Kidney capillary endothelial cell (primary cell): ENCODE measurements around the gene MED16.

Experiments used
- DNase-seq: peaks from one replicate; pipeline ENCODE4 v3.0.0-alpha.2; 2018; ENCODE audit warnings: low spot score

MED16 gene

GRCh38 chr19:928471-929202 is 35.6 kb upstream of the MED16 start:
- DNase-seq: no peak

GRCh38 chr19:927780-928401 is 34.9 kb upstream of the MED16 start:
- no peak for DNase-seq

- DNase-seq: no peak
Observed at GRCh38 chr19:927351-927779, 34.4 kb upstream of the MED16 start.

GRCh38 chr19:926589-927350 is 33.8 kb upstream of the MED16 start:
- DNase-seq: no peak

- DNase-seq: no peak
Observed at GRCh38 chr19:926323-926588, 33.3 kb upstream of the MED16 start.

- peak; percentile 83 for DNase-seq
Observed at GRCh38 chr19:925526-926322, 32.7 kb upstream of the MED16 start, which contains the start of gene ARID3A. TSS of gene ARID3A (plus strand) at chr19:926035. CDS start at chr19:929529, 3,494 bp downstream.

GRCh38 chr19:925087-925525 is 32.1 kb upstream of the MED16 start:
- no peak for DNase-seq

- DNase-seq: no peak
Observed at GRCh38 chr19:924553-925086, 31.6 kb upstream of the MED16 start.

GRCh38 chr19:920051-920864 is 27.3 kb upstream of the MED16 start:
- DNase-seq: no peak

GRCh38 chr19:919199-920050 is 26.4 kb upstream of the MED16 start:
- no peak for DNase-seq

- no peak for DNase-seq
Observed at GRCh38 chr19:918481-919198, 25.7 kb upstream of the MED16 start.

GRCh38 chr19:918152-918437 is 25.1 kb upstream of the MED16 start:
- no peak for DNase-seq

GRCh38 chr19:917323-918151 is 24.6 kb upstream of the MED16 start, which contains the start of gene KISS1R:
TSS of gene KISS1R (plus strand) at chr19:917333. CDS start at chr19:917503, 170 bp downstream.
- DNase-seq: no peak

- no peak for DNase-seq
Observed at GRCh38 chr19:916645-917322, 23.8 kb upstream of the MED16 start.

- DNase-seq: no peak
Observed at GRCh38 chr19:913080-913748, 20.2 kb upstream of the MED16 start, which contains the start of gene R3HDM4. TSS of gene R3HDM4 (minus strand) at chr19:913219. CDS start at chr19:913157, 62 bp downstream.

GRCh38 chr19:912181-913079 is 19.4 kb upstream of the MED16 start:
- no peak for DNase-seq
